A549 (cell line): ENCODE data around the gene DOCK1. TPM values are rescaled to one million over a fixed set of nuclear protein-coding genes. Genes with fewer than 3 reads are reported as not detected.
"Not testable (repeated sequence)": the region's sequence is repeated elsewhere in the genome, so short reads cannot be mapped to it uniquely, and the experiment has no call there.

Experiments used
- ATAC-seq, 2 experiments: fragments of 200-7000 bp in 1 of 2; fragments of >200 bp in 1 of 2; cut with Nextera tagmentation in 1 of 2; cut with Tn5 transposase in 1 of 2; 3 replicates each; pipeline versions ENCODE4 v1.8.0 to v1.9.1; 2018 to 2020; ENCODE audit warnings: mild to moderate bottlenecking in 1 of 2, moderate library complexity in 1 of 2
- CTCF ChIA-PET: fragments of 300-600 bp; sonication (Branson Sonifier 250); formaldehyde crosslinking; extraction: SDS; loops from one replicate; lab custom pipeline; 2021; ENCODE audit warnings: antibody characterized with exemption, inconsistent platforms; lab: Yijun Ruan, JAX
- POLR2A ChIA-PET: fragments of 350-600 bp; formaldehyde crosslinking; extraction: SDS; loops from one replicate; lab custom pipeline; 2021; ENCODE audit warnings: antibody characterized with exemption, inconsistent platforms; lab: Yijun Ruan, JAX
- DNase-seq, 2 experiments: peaks; one replicate each; pipeline versions ENCODE4 v3.0.0 to v3.0.0-alpha.2; 2011 to 2016; ENCODE audit warnings: low read depth in 1 of 2, low spot score in 1 of 2
- FAIRE-seq: peaks from 2 replicates; lab custom pipeline; 2011; peaks lifted over from hg19 to GRCh38; lab: Jason Lieb, UNC
- H3K27ac ChIP-seq, 2 experiments: fragments of >200 bp; sonication (Bioruptor Twin); formaldehyde crosslinking; 3 replicates each; pipeline ENCODE4 v1.5.1; 2016 to 2017
- H3K4me1 ChIP-seq: fragments of >200 bp; sonication (Bioruptor Twin); formaldehyde crosslinking; 3 replicates; pipeline ENCODE4 v1.6.1; 2016
- H3K4me2 ChIP-seq: fragments of >200 bp; sonication (Bioruptor Twin); formaldehyde crosslinking; 3 replicates; pipeline ENCODE4 v1.6.1; 2016
- H3K4me3 ChIP-seq: fragments of >200 bp; sonication (Bioruptor Twin); formaldehyde crosslinking; 3 replicates; pipeline ENCODE4 v1.5.1; 2016
- H3K9me3 ChIP-seq: fragments of >200 bp; sonication (Bioruptor Twin); formaldehyde crosslinking; 3 replicates; pipeline ENCODE4 v1.6.1; 2016
- BCL3 ChIP-seq: fragments of >200 bp; sonication (Bioruptor Twin); formaldehyde crosslinking; IDR thresholded peaks from 3 replicates; pipeline ENCODE4 v1.6.1; 2016
- CHD2 ChIP-seq: fragments of 150-350 bp; IDR thresholded peaks from 2 replicates; pipeline ENCODE4 v1.6.1; 2014; ENCODE audit warnings: low read length; ENCODE audit not compliant: partially characterized antibody
- EHF ChIP-seq: fragments of 250-450 bp; sonication (Bioruptor Pico); IDR thresholded peaks from 2 replicates; pipeline ENCODE4 v1.5.0; 2020; ENCODE audit warnings: mild to moderate bottlenecking
- ESRRA ChIP-seq: fragments of 150-350 bp; IDR thresholded peaks from 2 replicates; pipeline ENCODE4 v1.6.1; 2014; ENCODE audit warnings: mild to moderate bottlenecking, low read length, borderline replicate concordance
- FOSB ChIP-seq: fragments of 250-450 bp; sonication (Bioruptor Pico); IDR thresholded peaks from 2 replicates; pipeline ENCODE4 v1.5.0; 2020; ENCODE audit warnings: mild to moderate bottlenecking, moderate library complexity
- FOXS1 ChIP-seq: fragments of 250-450 bp; sonication (Bioruptor Pico); IDR thresholded peaks from 2 replicates; pipeline ENCODE4 v1.5.0; 2020; ENCODE audit warnings: mild to moderate bottlenecking, moderate library complexity
- HDAC2 ChIP-seq: fragments of 200-600 bp; sonication (generic); IDR thresholded peaks from 2 replicates; pipeline ENCODE4 v1.6.1; 2016
- JUN ChIP-seq, 2 experiments: fragments of >200 bp; sonication (Bioruptor Twin); formaldehyde crosslinking; IDR thresholded peaks; 2 replicates in 1 of 2; 3 replicates in 1 of 2; pipeline ENCODE4 v1.6.1; 2016 to 2017
- JUNB ChIP-seq: fragments of >200 bp; sonication (Bioruptor Twin); formaldehyde crosslinking; IDR thresholded peaks from 2 replicates; pipeline ENCODE4 v1.6.1; 2016
- KDM1A ChIP-seq: fragments of 200-600 bp; sonication (generic); IDR thresholded peaks from 2 replicates; pipeline ENCODE4 v1.6.1; 2016; ENCODE audit warnings: low read depth, mild to moderate bottlenecking
- KDM5A ChIP-seq: fragments of 200-600 bp; sonication (generic); IDR thresholded peaks from 2 replicates; pipeline ENCODE4 v1.6.1; 2016; ENCODE audit warnings: antibody characterized with exemption, mild to moderate bottlenecking
- MAFK ChIP-seq: fragments of 450-650 bp; IDR thresholded peaks from 2 replicates; pipeline ENCODE4 v1.6.1; 2014; ENCODE audit not compliant: partially characterized antibody
- POLR2AphosphoS2 ChIP-seq: conservative IDR thresholded peaks from 2 replicates; pipeline ENCODE4 v1.6.1; 2012; ENCODE audit warnings: low read length, improper control_type of control experiment, inconsistent platforms
- REST ChIP-seq: fragments of 200-600 bp; sonication (generic); IDR thresholded peaks from 2 replicates; pipeline ENCODE4 v1.6.1; 2016; ENCODE audit warnings: antibody characterized with exemption, mild to moderate bottlenecking, moderate library complexity
- RNF2 ChIP-seq: fragments of 200-600 bp; sonication (generic); IDR thresholded peaks from 2 replicates; pipeline ENCODE4 v1.6.1; 2016; ENCODE audit warnings: low read depth, mild to moderate bottlenecking, antibody characterized with exemption, moderate library complexity, borderline replicate concordance
- SREBF2 ChIP-seq: fragments of 450-650 bp; IDR thresholded peaks from 2 replicates; pipeline ENCODE4 v1.6.1; 2014; ENCODE audit warnings: mild to moderate bottlenecking, moderate library complexity
- TFCP2L1 ChIP-seq: fragments of 250-450 bp; sonication (Bioruptor Pico); IDR thresholded peaks from 2 replicates; pipeline ENCODE4 v1.5.0; 2021; ENCODE audit warnings: mild to moderate bottlenecking
- ZFP36 ChIP-seq: fragments of 450-650 bp; IDR thresholded peaks from 2 replicates; pipeline ENCODE4 v1.6.1; 2014; ENCODE audit warnings: borderline replicate concordance; ENCODE audit not compliant: partially characterized antibody
- ZSCAN20 ChIP-seq: fragments of 250-450 bp; sonication (Bioruptor Pico); IDR thresholded peaks from 2 replicates; pipeline ENCODE4 v1.8.0; 2022; ENCODE audit warnings: mild to moderate bottlenecking, moderate library complexity
- WGBS: methylation state at CpG from one replicate; pipeline ENCODE4 v1.1.6; 2017; ENCODE audit errors: missing lambda C conversion rate; 5-methylcytosine and 5-hydroxymethylcytosine counted together
- polyA plus RNA-seq, 4 experiments: library from polyadenylated mRNA; depleted of rRNA in 3 of 4; stranded (reverse); fragments of >200 nt; fragmentation: RNase III in 1 of 4; extraction: RNeasy Plus Mini Kit Qiagen cat#74134 plus additional on column Dnase treatment in 1 of 4; gene quantifications; 2 replicates in 3 of 4; 3 replicates in 1 of 4; pipeline ENCODE4 v1.2.3, GENCODE V29; 2011 to 2017
- TF ChIP-seq, protein P1 (sequence below): fragments of >200 bp; sonication (Bioruptor Twin); formaldehyde crosslinking; IDR thresholded peaks from 2 replicates; pipeline ENCODE4 v1.6.1; 2016
- TF ChIP-seq, protein P2 (sequence below): fragments of 150-350 bp; IDR thresholded peaks from 2 replicates; pipeline ENCODE4 v1.6.1; 2014; ENCODE audit warnings: low read depth, mild to moderate bottlenecking, low read length
- TF ChIP-seq, protein P3 (sequence below): fragments of >200 bp; sonication (Bioruptor Twin); formaldehyde crosslinking; IDR thresholded peaks from 3 replicates; pipeline ENCODE4 v1.5.1; 2016

The DOCK1 gene
- polyA plus RNA-seq, 2 of the 4 experiments (the other 2 are of a cell fraction) = 22.6 to 28.2 TPM

GRCh38 chr10:126898460-126898859 lies 6.8 kb upstream of the DOCK1 start:
- CTCF ChIA-PET = interaction anchor here (0.6 kb wide), 1 partner anchor 856 kb away, joined by 3 read pairs; no protein-coding TSS in a partner anchor
- no peak overlapping the region for H3K27ac ChIP-seq
- no peak for ATAC-seq
- TF ChIP-seq EHF (CRISPR knock-in tag) (no peak), SREBF2 (no peak), FOXS1 (CRISPR knock-in tag) (no peak), KDM5A (no peak), ESRRA (no peak), JUN (IDR thresholded peaks at IDR 0.05) (no peak), HDAC2 (no peak), TFCP2L1 (CRISPR knock-in tag) (no peak), KDM1A (no peak), ZSCAN20 (CRISPR knock-in tag) (no peak), REST (no peak), JUNB (no peak)
- TF ChIP-seq, protein P1, sequence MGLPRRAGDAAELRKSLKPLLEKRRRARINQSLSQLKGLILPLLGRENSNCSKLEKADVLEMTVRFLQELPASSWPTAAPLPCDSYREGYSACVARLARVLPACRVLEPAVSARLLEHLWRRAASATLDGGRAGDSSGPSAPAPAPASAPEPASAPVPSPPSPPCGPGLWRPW = no peak
- TF ChIP-seq, all 56 proteins: peak for 0
- H3K4me1 ChIP-seq = peaks cover 12% of the 10 kb centered on the region
- POLR2A ChIA-PET = no interaction called here
- H3K4me3 ChIP-seq = no peak overlapping the region
- no peak overlapping the region for H3K4me2 ChIP-seq
- no peaks in the 10 kb centered on the region for H3K9me3 ChIP-seq
- DNase-seq (no peak), FAIRE-seq (no peak)

- POLR2A ChIA-PET, H3K9me3 ChIP-seq, ATAC-seq, CTCF ChIA-PET, H3K4me2 ChIP-seq, FAIRE-seq, H3K4me3 ChIP-seq, DNase-seq, H3K27ac ChIP-seq: not testable (repeated sequence)
- WGBS = 60% methylated on average over 2 of the region's 2 CpGs
- peaks cover 17% of the 10 kb centered on the region for H3K4me1 ChIP-seq
Observed at GRCh38 chr10:126899529-126899928, 5.7 kb upstream of the DOCK1 start.

GRCh38 chr10:126902157-126902556 lies 3.1 kb upstream of the DOCK1 start:
- Histone ChIP-seq H3K4me2 (peak overlapping the region; percentile 29; the same call in 1 of the 3 replicates), H3K4me3 (no peak overlapping the region), H3K4me1 (peaks cover 23% of the 10 kb centered on the region), H3K27ac (no peak overlapping the region), H3K9me3 (no peaks in the 10 kb centered on the region)
- DNase-seq (peak; percentile 47 to 69), ATAC-seq (peak in 1 of 2 experiments; percentile 4; a peak in 1 of 6 replicates), FAIRE-seq (no peak)
- POLR2A ChIA-PET = interaction anchor here (0.6 kb wide), 1 partner anchor 157 kb away, joined by 5 read pairs; no protein-coding TSS in a partner anchor
- CTCF ChIA-PET = interaction anchor here (1.3 kb wide), 1 partner anchor 11 kb away, joined by 3 read pairs; no protein-coding TSS in a partner anchor
- WGBS = 57% methylated on average over 3 of the region's 3 CpGs
- TF ChIP-seq CHD2 (no peak), FOSB (CRISPR knock-in tag) (no peak), POLR2AphosphoS2 (no peak), EHF (CRISPR knock-in tag) (no peak), RNF2 (no peak), BCL3 (no peak), FOXS1 (CRISPR knock-in tag) (no peak), MAFK (no peak), ZFP36 (no peak), REST (no peak), JUNB (no peak)
- TF ChIP-seq, protein P2, sequence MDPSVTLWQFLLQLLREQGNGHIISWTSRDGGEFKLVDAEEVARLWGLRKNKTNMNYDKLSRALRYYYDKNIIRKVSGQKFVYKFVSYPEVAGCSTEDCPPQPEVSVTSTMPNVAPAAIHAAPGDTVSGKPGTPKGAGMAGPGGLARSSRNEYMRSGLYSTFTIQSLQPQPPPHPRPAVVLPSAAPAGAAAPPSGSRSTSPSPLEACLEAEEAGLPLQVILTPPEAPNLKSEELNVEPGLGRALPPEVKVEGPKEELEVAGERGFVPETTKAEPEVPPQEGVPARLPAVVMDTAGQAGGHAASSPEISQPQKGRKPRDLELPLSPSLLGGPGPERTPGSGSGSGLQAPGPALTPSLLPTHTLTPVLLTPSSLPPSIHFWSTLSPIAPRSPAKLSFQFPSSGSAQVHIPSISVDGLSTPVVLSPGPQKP = no peak
- TF ChIP-seq, protein P3, sequence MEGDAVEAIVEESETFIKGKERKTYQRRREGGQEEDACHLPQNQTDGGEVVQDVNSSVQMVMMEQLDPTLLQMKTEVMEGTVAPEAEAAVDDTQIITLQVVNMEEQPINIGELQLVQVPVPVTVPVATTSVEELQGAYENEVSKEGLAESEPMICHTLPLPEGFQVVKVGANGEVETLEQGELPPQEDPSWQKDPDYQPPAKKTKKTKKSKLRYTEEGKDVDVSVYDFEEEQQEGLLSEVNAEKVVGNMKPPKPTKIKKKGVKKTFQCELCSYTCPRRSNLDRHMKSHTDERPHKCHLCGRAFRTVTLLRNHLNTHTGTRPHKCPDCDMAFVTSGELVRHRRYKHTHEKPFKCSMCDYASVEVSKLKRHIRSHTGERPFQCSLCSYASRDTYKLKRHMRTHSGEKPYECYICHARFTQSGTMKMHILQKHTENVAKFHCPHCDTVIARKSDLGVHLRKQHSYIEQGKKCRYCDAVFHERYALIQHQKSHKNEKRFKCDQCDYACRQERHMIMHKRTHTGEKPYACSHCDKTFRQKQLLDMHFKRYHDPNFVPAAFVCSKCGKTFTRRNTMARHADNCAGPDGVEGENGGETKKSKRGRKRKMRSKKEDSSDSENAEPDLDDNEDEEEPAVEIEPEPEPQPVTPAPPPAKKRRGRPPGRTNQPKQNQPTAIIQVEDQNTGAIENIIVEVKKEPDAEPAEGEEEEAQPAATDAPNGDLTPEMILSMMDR = no peak
